AG04449 (cell line): Measurements from ENCODE around the gene PIBF1.
A peak's percentile ranks its signal among the peaks of the same experiment; 100 is the strongest.

Source experiments
- CTCF ChIA-PET: fragments of 350-600 bp; formaldehyde crosslinking; extraction: SDS; loops from one replicate; lab custom pipeline; 2021; ENCODE audit warnings: antibody characterized with exemption; lab: Yijun Ruan, JAX
- POLR2A ChIA-PET: fragments of 400-600, 350-600 bp; formaldehyde crosslinking; extraction: SDS; loops from one replicate; lab custom pipeline; 2020; ENCODE audit warnings: antibody characterized with exemption, inconsistent platforms; lab: Yijun Ruan, JAX
- DNase-seq: peaks from one replicate; pipeline ENCODE4 v3.0.0-alpha.2; 2010; ENCODE audit warnings: low read depth, low spot score
- H3K4me3 ChIP-seq: 2 replicates; pipeline ENCODE4 v1.5.1; 2011; ENCODE audit warnings: low read depth, mild to moderate bottlenecking, control low read depth, low read length
- TF ChIP-seq, protein P1 (sequence below): IDR thresholded peaks from one replicate; pipeline ENCODE4 v1.5.1; 2011; ENCODE audit warnings: mild to moderate bottlenecking, moderate library complexity, low read length, control low read depth, inconsistent platforms; ENCODE audit not compliant: insufficient read depth; ENCODE audit errors: missing control alignments

Gene PIBF1

DNA sequence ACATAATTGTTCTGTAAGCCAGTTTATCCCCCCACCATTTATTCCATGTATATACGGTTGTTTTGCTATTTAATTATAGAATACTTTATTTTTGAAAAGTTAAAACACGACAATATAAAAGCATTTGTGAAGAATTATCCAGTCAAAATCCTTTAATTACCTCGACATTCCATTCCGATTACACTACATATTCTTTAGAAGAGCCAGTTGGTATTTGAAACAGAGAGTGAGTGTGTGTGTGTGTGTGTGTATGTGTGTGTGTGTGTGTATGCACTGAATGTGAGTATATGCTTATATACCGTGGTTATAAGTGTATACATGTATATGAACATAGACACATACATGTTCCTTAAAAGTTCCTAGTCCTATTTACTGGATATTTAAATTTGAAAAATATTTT lies 189.0 kb downstream of the PIBF1 start:
- ChIA-PET POLR2A (no interaction called here), CTCF (no interaction called here)
- TF ChIP-seq, protein P1, sequence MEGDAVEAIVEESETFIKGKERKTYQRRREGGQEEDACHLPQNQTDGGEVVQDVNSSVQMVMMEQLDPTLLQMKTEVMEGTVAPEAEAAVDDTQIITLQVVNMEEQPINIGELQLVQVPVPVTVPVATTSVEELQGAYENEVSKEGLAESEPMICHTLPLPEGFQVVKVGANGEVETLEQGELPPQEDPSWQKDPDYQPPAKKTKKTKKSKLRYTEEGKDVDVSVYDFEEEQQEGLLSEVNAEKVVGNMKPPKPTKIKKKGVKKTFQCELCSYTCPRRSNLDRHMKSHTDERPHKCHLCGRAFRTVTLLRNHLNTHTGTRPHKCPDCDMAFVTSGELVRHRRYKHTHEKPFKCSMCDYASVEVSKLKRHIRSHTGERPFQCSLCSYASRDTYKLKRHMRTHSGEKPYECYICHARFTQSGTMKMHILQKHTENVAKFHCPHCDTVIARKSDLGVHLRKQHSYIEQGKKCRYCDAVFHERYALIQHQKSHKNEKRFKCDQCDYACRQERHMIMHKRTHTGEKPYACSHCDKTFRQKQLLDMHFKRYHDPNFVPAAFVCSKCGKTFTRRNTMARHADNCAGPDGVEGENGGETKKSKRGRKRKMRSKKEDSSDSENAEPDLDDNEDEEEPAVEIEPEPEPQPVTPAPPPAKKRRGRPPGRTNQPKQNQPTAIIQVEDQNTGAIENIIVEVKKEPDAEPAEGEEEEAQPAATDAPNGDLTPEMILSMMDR: no peak
- H3K4me3 ChIP-seq: no peak overlapping the region
- peak; percentile 23 for DNase-seq

GRCh38 chr13:72973234-72973633 lies 191.3 kb downstream of the PIBF1 start:
- TF ChIP-seq, protein P1: no peak
- CTCF ChIA-PET: no interaction called here
- no peak overlapping the region for H3K4me3 ChIP-seq
- no peak for DNase-seq
- POLR2A ChIA-PET: no interaction called here

DNA sequence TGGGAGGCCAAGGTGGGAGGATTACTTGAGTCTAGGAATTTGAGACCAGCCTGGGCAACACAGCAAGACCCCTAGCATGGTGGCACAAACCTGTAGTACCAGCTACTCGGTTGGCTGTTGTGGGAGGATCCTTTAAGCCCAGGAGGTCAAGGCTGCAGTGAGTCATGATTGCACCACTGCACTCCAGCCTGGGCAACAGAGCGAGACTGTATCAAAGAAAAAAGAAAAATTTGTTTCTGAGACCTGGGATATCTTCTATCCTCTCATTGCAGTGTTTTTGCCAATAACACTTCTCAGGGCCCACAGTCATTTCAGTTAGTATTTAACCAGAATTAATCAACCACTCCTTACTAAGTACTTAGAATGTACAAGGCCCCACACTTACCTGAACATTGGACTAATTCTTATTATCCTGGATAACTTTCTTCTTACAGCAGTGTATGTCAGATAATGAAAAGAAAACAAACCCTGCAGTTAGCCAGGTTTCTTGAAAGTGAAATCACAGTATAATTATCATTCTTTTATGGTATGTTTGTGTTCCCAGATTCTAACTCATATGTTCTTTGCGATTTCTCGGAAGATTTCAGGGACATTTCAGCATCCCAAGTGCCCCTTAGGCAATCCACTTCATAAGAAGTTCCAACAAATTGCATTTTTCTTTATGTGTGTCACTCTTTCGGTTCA lies 201.3 kb downstream of the PIBF1 start:
- CTCF ChIA-PET: interaction anchor here (0.9 kb wide), 1 partner anchor 13 kb away, joined by 3 read pairs; no protein-coding TSS in a partner anchor
- POLR2A ChIA-PET: no interaction called here
- TF ChIP-seq, protein P1: no peak
- H3K4me3 ChIP-seq: no peak overlapping the region
- peak; percentile 70 for DNase-seq

DNA sequence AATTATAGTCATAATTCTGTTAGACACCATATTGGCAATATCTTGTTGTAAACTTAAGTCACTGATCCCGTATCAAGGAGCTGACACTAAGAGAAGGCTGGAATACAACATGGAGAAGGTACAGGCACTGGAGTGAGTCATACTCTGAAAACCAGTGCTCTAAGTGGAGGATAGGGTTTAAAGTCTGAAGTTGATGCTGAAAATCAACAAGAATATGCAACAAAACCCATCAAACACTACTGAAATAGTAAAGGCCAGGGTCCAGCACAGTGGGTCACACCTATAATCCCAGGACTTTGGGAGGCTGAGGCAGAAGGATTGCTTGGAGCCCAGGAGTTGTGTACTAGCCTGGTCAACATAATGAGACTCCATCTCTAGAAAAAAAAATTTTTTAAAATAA lies 203.7 kb downstream of the PIBF1 start:
- ChIA-PET CTCF (interaction anchor here (1.0 kb wide), 1 partner anchor 13 kb away, joined by 3 read pairs; no protein-coding TSS in a partner anchor), POLR2A (no interaction called here)

GRCh38 chr13:72986197-72986596 lies 204.3 kb downstream of the PIBF1 start:
- TF ChIP-seq, protein P1: no peak
- H3K4me3 ChIP-seq: no peak overlapping the region
- DNase-seq: no peak
- ChIA-PET POLR2A (no interaction called here), CTCF (interaction anchor here (1.0 kb wide), 1 partner anchor 12 kb away, joined by 3 read pairs; no protein-coding TSS in a partner anchor)

More for the DNA sequence above, 203.7 kb downstream of the PIBF1 start:
- H3K4me3 ChIP-seq: no peak overlapping the region
- TF ChIP-seq, protein P1: no peak
- no peak for DNase-seq

DNA sequence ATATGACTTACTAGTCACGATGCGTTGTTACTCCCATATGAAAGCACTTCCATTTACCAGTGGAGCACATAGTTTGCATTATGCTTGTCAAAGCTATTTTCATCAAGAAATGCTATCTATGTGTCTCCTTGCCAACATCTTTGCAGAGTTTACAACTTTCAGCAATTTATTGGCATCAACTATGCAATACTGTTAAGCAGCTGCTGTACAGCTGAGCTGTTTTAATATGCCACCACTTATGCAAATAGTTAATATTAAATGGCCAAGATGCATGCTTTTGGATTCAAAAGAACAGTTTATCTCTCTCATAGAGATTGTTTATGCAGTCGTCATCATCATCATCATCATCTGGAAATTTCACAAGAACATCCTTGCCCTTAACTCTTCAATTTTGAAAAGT lies 209.0 kb downstream of the PIBF1 start:
- CTCF ChIA-PET: no interaction called here
- TF ChIP-seq, protein P1: no peak
- no peak for DNase-seq
- H3K4me3 ChIP-seq: no peak overlapping the region
- POLR2A ChIA-PET: no interaction called here
